K562 (cell line): ENCODE data around the gene ZNF814.
"Not testable (repeated sequence)": the region's sequence is repeated elsewhere in the genome, so short reads cannot be mapped to it uniquely, and the experiment has no call there.

Experiments
- COPS2 ChIP-seq: fragments of 450-650 bp; conservative IDR thresholded peaks from 2 replicates; pipeline ENCODE4 v1.6.1; 2016; ENCODE audit warnings: mild to moderate bottlenecking, moderate library complexity
- EP300 ChIP-seq: IDR thresholded peaks from 2 replicates; pipeline ENCODE4 v1.6.1; 2012; ENCODE audit warnings: low read length, improper control_type of control experiment
- EZH2 ChIP-seq: IDR thresholded peaks from 2 replicates; pipeline ENCODE4 v1.6.1; 2012; ENCODE audit warnings: low read depth, mild to moderate bottlenecking, inconsistent platforms, low read length, borderline replicate concordance
- FOS ChIP-seq: IDR thresholded peaks from 3 replicates; pipeline ENCODE4 v1.6.1; 2011; ENCODE audit not compliant: insufficient read length; ENCODE audit errors: extremely low read depth
- RFX5 ChIP-seq: IDR thresholded peaks from 2 replicates; pipeline ENCODE4 v1.6.1; 2011; ENCODE audit warnings: low read depth, mild to moderate bottlenecking, improper control_type of control experiment, low read length
- SIRT6 ChIP-seq: IDR thresholded peaks from one replicate; pipeline ENCODE4 v1.6.1; 2012; ENCODE audit warnings: low read depth, mild to moderate bottlenecking, control low read depth, inconsistent platforms, low read length, moderate library complexity
- TCF7 ChIP-seq: sonication (generic); IDR thresholded peaks from 2 replicates; pipeline ENCODE4 v1.6.1; 2016; ENCODE audit warnings: antibody characterized with exemption, borderline replicate concordance
- ZNF263 ChIP-seq: sonication (generic); formaldehyde crosslinking; IDR thresholded peaks from 2 replicates; pipeline ENCODE4 v1.8.0; 2022; ENCODE audit warnings: mild to moderate bottlenecking, missing genetic modification reagents, borderline replicate concordance
- ZNF274 ChIP-seq: IDR thresholded peaks from 2 replicates; pipeline ENCODE4 v1.6.1; 2011; ENCODE audit warnings: low read depth, mild to moderate bottlenecking, low read length, moderate library complexity, borderline replicate concordance
- ZNF316 ChIP-seq: fragments of 450-650 bp; IDR thresholded peaks from 2 replicates; pipeline ENCODE4 v1.6.1; 2016
- TF ChIP-seq, protein P1 (sequence below), 2 experiments: fragments of 450-650 bp in 1 of 2; sonication (generic) in 1 of 2; formaldehyde crosslinking in 1 of 2; IDR thresholded peaks; 2 replicates each; pipeline versions ENCODE4 v1.7.1 to v1.9.0; 2016 to 2022; ENCODE audit warnings: inconsistent platforms in 1 of 2, mild to moderate bottlenecking in 1 of 2, missing genetic modification reagents in 1 of 2

DNA sequence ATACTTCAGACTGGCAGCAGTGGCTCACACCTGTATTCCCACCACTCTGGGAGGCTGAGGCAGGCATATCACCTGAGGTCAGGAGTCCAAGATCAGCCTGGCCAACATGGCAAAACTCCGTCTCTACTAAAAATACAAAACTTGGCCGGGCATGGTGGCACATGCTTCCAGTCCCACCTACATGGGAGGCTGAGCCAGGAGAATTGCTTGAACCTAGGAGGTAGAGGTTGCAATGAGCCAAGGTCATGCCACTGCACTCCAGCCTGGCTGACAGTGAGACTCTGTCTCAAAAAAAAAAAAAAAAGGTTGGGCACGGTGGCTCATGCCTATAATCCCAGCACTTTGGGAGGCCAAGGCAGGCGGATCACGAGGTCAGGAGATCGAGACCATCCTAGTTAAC, 19.2 kb downstream of the ZNF814 start:
- TF ChIP-seq ZNF316; SIRT6; TCF7; EP300; EZH2; COPS2; FOS; ZNF274; RFX5; ZNF263 (CRISPR knock-in tag): not testable (repeated sequence)
- TF ChIP-seq, protein P1, sequence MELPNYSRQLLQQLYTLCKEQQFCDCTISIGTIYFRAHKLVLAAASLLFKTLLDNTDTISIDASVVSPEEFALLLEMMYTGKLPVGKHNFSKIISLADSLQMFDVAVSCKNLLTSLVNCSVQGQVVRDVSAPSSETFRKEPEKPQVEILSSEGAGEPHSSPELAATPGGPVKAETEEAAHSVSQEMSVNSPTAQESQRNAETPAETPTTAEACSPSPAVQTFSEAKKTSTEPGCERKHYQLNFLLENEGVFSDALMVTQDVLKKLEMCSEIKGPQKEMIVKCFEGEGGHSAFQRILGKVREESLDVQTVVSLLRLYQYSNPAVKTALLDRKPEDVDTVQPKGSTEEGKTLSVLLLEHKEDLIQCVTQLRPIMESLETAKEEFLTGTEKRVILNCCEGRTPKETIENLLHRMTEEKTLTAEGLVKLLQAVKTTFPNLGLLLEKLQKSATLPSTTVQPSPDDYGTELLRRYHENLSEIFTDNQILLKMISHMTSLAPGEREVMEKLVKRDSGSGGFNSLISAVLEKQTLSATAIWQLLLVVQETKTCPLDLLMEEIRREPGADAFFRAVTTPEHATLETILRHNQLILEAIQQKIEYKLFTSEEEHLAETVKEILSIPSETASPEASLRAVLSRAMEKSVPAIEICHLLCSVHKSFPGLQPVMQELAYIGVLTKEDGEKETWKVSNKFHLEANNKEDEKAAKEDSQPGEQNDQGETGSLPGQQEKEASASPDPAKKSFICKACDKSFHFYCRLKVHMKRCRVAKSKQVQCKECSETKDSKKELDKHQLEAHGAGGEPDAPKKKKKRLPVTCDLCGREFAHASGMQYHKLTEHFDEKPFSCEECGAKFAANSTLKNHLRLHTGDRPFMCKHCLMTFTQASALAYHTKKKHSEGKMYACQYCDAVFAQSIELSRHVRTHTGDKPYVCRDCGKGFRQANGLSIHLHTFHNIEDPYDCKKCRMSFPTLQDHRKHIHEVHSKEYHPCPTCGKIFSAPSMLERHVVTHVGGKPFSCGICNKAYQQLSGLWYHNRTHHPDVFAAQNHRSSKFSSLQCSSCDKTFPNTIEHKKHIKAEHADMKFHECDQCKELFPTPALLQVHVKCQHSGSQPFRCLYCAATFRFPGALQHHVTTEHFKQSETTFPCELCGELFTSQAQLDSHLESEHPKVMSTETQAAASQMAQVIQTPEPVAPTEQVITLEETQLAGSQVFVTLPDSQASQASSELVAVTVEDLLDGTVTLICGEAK (IDR thresholded peaks at IDR 0.05), result not testable (repeated sequence)
- TF ChIP-seq, protein P1 (CRISPR knock-in tag; IDR thresholded peaks at IDR 0.05), result not testable (repeated sequence)
